HepG2 (cell line): ENCODE data around the gene ERLIN1. TPM values are rescaled to one million over a fixed set of nuclear protein-coding genes. Genes with fewer than 3 reads are reported as not detected.

ENCODE experiments used
- AHR ChIP-seq: IDR thresholded peaks from 2 replicates; pipeline ENCODE4 v1.6.1; 2018; ENCODE audit warnings: missing genetic modification reagents, missing compliant biosample characterization
- FOXP1 ChIP-seq, 2 experiments: fragments of 450-650 bp in 1 of 2; IDR thresholded peaks; 2 replicates each; pipeline ENCODE4 v1.6.1; 2017 to 2018; ENCODE audit warnings: antibody characterized with exemption in 1 of 2
- KAT8 ChIP-seq: IDR thresholded peaks from 2 replicates; pipeline ENCODE4 v1.6.1; 2016; ENCODE audit warnings: missing genetic modification reagents, missing compliant biosample characterization
- KDM6A ChIP-seq: IDR thresholded peaks from 2 replicates; pipeline ENCODE4 v1.6.1; 2016; ENCODE audit warnings: low read depth
- NCOA1 ChIP-seq: sonication (generic); formaldehyde crosslinking; IDR thresholded peaks from 2 replicates; pipeline ENCODE4 v1.9.0; 2021; ENCODE audit warnings: missing genetic modification reagents
- PLRG1 ChIP-seq: fragments of 450-650 bp; conservative IDR thresholded peaks from 2 replicates; pipeline ENCODE4 v1.6.1; 2016
- POLR2AphosphoS2 ChIP-seq: IDR thresholded peaks from 2 replicates; pipeline ENCODE4 v1.6.1; 2011; ENCODE audit warnings: low read depth, low read length, improper control_type of control experiment
- REPIN1 ChIP-seq: sonication (generic); formaldehyde crosslinking; IDR thresholded peaks from 2 replicates; pipeline ENCODE4 v1.8.0; 2022; ENCODE audit warnings: missing genetic modification reagents, low read depth, mild to moderate bottlenecking, borderline replicate concordance
- RNF2 ChIP-seq: fragments of 450-650 bp; conservative IDR thresholded peaks from 2 replicates; pipeline ENCODE4 v1.6.1; 2016; ENCODE audit warnings: low read depth
- RXRB ChIP-seq: IDR thresholded peaks from 2 replicates; pipeline ENCODE4 v1.6.1; 2016; ENCODE audit warnings: borderline replicate concordance, missing genetic modification reagents, missing compliant biosample characterization
- ZBTB42 ChIP-seq: sonication (generic); formaldehyde crosslinking; IDR thresholded peaks from 2 replicates; pipeline ENCODE4 v1.5.0; 2020; ENCODE audit warnings: mild to moderate bottlenecking, missing genetic modification reagents
- ZFP90 ChIP-seq: sonication (generic); formaldehyde crosslinking; IDR thresholded peaks from 2 replicates; pipeline ENCODE4 v1.8.0; 2022; ENCODE audit warnings: missing genetic modification reagents, mild to moderate bottlenecking, inconsistent platforms, borderline replicate concordance
- ZNF30 ChIP-seq: sonication (generic); formaldehyde crosslinking; IDR thresholded peaks from 2 replicates; pipeline ENCODE4 v1.5.0; 2020; ENCODE audit warnings: mild to moderate bottlenecking, missing genetic modification reagents
- ZNF430 ChIP-seq: sonication (generic); formaldehyde crosslinking; IDR thresholded peaks from 2 replicates; pipeline ENCODE4 v1.9.0; 2021; ENCODE audit warnings: mild to moderate bottlenecking, missing genetic modification reagents
- ZNF577 ChIP-seq: sonication (generic); formaldehyde crosslinking; IDR thresholded peaks from 2 replicates; pipeline ENCODE4 v1.4.0; 2020; ENCODE audit warnings: mild to moderate bottlenecking, low read depth, missing genetic modification reagents, borderline replicate concordance
- ZNF768 ChIP-seq: sonication (generic); formaldehyde crosslinking; IDR thresholded peaks from 2 replicates; pipeline ENCODE4 v1.4.0; 2020; ENCODE audit warnings: missing genetic modification reagents
- polyA plus RNA-seq, 8 experiments: library from polyadenylated mRNA; depleted of rRNA in 3 of 8; stranded (reverse) in 7 of 8; unstranded in 1 of 8; fragments of >200 nt; fragmentation: Illumina TruSeq in 4 of 8; extraction: Trizol in 4 of 8; gene quantifications; 2 replicates each; pipeline versions ENCODE4 v1.2.1 to v1.2.3, GENCODE V29; 2011 to 2016; ENCODE audit warnings: low read depth in 4 of 8, missing spikeins in 1 of 8, mixed read lengths in 1 of 8; ENCODE audit not compliant: insufficient read depth in 1 of 8
- total RNA-seq, 5 experiments: library from RNA; depleted of rRNA; stranded (reverse); fragments of >200 nt; fragmentation: Illumina TruSeq; extraction: Trizol; gene quantifications; 2 replicates each; pipeline ENCODE4 v1.2.3, GENCODE V29; 2016; ENCODE audit warnings: low read depth in 1 of 5
- TF ChIP-seq, protein P1 (sequence below): IDR thresholded peaks from 2 replicates; pipeline ENCODE4 v1.6.1; 2016; ENCODE audit warnings: low read depth, borderline replicate concordance
- TF ChIP-seq, protein P2 (sequence below): sonication (generic); formaldehyde crosslinking; IDR thresholded peaks from 2 replicates; pipeline ENCODE4 v1.5.0; 2020; ENCODE audit warnings: missing genetic modification reagents
- TF ChIP-seq, protein P3 (sequence below): conservative IDR thresholded peaks from 2 replicates; pipeline ENCODE4 v1.6.1; 2018; ENCODE audit warnings: missing genetic modification reagents
- TF ChIP-seq, protein P4 (sequence below): sonication (generic); formaldehyde crosslinking; IDR thresholded peaks from 2 replicates; pipeline ENCODE4 v1.4.0; 2020; ENCODE audit warnings: missing genetic modification reagents
- TF ChIP-seq, protein P5 (sequence below): sonication (generic); formaldehyde crosslinking; IDR thresholded peaks from 2 replicates; pipeline ENCODE4 v1.5.0; 2020; ENCODE audit warnings: missing genetic modification reagents, mild to moderate bottlenecking, borderline replicate concordance
- TF ChIP-seq, protein P6 (sequence below): sonication (generic); formaldehyde crosslinking; IDR thresholded peaks from 2 replicates; pipeline ENCODE4 v1.5.1; 2020; ENCODE audit warnings: missing genetic modification reagents, mild to moderate bottlenecking, borderline replicate concordance

ERLIN1 gene
- total and polyA plus RNA-seq, 2 of the 13 experiments (the other 11 are each of a cell fraction or from before 2014, with no cell fraction given) = 56.8 to 69.3 TPM

DNA sequence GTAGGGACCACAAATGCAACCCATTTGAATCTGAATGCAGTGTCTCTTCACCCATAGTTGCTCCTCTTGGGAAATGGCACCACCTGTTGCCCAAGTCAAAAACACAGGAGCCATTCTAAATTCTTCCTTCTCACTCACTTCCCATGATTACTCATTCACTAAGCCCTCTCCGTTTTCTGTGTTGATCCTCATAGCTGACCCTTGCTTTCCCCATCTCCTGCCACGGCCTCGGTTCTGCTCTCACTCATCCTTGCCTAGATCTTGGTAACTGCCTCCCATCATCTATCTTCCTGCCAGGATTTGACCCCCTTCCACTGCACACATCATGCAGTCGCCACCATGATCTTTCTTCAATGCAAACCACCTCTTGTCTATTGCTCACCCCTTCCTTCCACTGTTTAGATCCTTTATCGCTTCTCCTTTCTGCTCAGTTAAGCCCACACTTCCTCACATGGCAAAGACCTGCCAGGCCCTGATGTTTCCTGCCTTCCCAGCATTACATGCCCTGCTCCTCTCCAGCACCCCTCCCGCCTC is 85.1 kb downstream of the ERLIN1 start (continued):
- TF ChIP-seq ZFP90 (no peak), ZNF577 (CRISPR knock-in tag) (no peak), POLR2AphosphoS2 (no peak), ZNF30 (CRISPR knock-in tag) (no peak), RNF2 (no peak), AHR (CRISPR knock-in tag) (no peak), ZNF768 (CRISPR knock-in tag) (no peak), KDM6A (CRISPR knock-in tag) (no peak), PLRG1 (no peak), FOXP1 (IDR thresholded peaks at IDR 0.05) (no peak), FOXP1 (CRISPR knock-in tag; IDR thresholded peaks at IDR 0.05) (no peak), KAT8 (CRISPR knock-in tag) (0 out of 2 replicates have a peak, but pooled peaks have one; percentile 16), RXRB (CRISPR knock-in tag) (peak; percentile 34; the same call in 1 of the 2 replicates), NCOA1 (no peak), ZNF430 (CRISPR knock-in tag) (no peak), ZBTB42 (CRISPR knock-in tag) (no peak), REPIN1 (CRISPR knock-in tag) (no peak)
- TF ChIP-seq, protein P1, sequence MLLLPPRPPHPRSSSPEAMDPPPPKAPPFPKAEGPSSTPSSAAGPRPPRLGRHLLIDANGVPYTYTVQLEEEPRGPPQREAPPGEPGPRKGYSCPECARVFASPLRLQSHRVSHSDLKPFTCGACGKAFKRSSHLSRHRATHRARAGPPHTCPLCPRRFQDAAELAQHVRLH (CRISPR knock-in tag) = no peak
- TF ChIP-seq, protein P2, sequence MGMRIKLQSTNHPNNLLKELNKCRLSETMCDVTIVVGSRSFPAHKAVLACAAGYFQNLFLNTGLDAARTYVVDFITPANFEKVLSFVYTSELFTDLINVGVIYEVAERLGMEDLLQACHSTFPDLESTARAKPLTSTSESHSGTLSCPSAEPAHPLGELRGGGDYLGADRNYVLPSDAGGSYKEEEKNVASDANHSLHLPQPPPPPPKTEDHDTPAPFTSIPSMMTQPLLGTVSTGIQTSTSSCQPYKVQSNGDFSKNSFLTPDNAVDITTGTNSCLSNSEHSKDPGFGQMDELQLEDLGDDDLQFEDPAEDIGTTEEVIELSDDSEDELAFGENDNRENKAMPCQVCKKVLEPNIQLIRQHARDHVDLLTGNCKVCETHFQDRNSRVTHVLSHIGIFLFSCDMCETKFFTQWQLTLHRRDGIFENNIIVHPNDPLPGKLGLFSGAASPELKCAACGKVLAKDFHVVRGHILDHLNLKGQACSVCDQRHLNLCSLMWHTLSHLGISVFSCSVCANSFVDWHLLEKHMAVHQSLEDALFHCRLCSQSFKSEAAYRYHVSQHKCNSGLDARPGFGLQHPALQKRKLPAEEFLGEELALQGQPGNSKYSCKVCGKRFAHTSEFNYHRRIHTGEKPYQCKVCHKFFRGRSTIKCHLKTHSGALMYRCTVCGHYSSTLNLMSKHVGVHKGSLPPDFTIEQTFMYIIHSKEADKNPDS (CRISPR knock-in tag) = no peak
- TF ChIP-seq, protein P3, sequence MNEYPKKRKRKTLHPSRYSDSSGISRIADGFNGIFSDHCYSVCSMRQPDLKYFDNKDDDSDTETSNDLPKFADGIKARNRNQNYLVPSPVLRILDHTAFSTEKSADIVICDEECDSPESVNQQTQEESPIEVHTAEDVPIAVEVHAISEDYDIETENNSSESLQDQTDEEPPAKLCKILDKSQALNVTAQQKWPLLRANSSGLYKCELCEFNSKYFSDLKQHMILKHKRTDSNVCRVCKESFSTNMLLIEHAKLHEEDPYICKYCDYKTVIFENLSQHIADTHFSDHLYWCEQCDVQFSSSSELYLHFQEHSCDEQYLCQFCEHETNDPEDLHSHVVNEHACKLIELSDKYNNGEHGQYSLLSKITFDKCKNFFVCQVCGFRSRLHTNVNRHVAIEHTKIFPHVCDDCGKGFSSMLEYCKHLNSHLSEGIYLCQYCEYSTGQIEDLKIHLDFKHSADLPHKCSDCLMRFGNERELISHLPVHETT (CRISPR knock-in tag) = no peak
- TF ChIP-seq, protein P4, sequence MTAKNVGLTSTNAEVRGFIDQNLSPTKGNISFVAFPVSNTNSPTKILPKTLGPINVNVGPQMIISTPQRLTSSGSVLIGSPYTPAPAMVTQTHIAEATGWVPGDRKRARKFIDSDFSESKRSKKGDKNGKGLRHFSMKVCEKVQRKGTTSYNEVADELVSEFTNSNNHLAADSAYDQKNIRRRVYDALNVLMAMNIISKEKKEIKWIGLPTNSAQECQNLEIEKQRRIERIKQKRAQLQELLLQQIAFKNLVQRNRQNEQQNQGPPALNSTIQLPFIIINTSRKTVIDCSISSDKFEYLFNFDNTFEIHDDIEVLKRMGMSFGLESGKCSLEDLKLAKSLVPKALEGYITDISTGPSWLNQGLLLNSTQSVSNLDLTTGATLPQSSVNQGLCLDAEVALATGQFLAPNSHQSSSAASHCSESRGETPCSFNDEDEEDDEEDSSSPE (CRISPR knock-in tag) = no peak
- TF ChIP-seq, protein P5, sequence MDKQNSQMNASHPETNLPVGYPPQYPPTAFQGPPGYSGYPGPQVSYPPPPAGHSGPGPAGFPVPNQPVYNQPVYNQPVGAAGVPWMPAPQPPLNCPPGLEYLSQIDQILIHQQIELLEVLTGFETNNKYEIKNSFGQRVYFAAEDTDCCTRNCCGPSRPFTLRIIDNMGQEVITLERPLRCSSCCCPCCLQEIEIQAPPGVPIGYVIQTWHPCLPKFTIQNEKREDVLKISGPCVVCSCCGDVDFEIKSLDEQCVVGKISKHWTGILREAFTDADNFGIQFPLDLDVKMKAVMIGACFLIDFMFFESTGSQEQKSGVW = no peak
- TF ChIP-seq, protein P6, sequence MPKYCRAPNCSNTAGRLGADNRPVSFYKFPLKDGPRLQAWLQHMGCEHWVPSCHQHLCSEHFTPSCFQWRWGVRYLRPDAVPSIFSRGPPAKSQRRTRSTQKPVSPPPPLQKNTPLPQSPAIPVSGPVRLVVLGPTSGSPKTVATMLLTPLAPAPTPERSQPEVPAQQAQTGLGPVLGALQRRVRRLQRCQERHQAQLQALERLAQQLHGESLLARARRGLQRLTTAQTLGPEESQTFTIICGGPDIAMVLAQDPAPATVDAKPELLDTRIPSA (CRISPR knock-in tag) = no peak
